NOMO-1 treated with DMSO at 0.1 percent for 48 hours (cell line): ENCODE results near the gene MXD1.

ENCODE experiments used
- DNase-seq: peaks from one replicate; lab custom pipeline; 2025; ENCODE audit not compliant: unreplicated experiment; lab: John Stamatoyannopoulos, UW

The MXD1 gene

DNA sequence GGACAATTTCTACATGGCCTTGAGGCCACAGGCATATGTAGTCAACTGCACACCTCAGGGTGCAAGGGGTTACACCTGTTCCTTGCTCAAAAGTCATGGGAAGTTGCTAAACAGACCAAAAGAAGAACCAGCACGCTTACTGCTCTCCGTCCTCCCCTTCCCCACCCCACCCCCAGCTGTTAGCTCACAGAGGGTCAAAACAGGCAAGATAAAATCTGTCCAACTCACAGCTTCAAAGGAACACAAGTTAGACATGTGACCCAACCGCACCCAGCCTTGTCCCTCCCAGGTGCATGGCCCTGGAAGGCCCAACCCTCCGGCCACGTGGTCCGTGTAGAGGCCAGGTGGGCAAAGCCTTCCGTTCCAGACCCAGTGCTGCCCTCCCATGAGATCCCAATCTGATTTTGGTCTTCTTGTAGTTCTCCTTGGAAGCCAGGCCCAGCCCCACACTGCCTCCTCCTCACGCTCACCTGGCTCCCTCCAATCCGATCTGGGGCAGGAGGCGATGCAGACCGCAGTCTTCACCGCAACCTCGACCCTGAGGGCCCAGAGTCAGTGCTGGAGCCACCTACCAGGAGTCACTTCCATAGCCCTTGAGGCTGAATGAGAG lies 61.0 kb downstream of the MXD1 start:
- DNase-seq: peak; percentile 23

DNA sequence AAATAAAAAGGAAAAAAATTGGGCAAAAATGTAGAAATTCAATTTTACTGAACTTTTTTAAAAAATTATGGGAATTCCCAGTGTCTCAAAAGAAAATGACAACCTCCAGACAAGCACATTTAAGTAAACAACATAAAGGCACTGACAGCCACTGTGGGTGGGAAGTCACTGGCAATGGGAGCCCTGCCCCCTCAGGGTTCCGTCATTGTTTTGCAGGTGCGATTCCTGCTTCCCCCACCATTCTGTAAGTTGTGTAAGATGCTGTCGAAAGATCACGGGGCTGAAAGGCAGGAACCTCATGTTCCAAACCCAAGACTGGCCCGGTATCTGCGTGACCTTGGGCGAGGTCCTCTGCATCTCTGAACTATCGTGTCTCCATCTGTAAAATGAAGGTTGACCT lies 62.3 kb downstream of the MXD1 start:
- DNase-seq: no peak

DNA sequence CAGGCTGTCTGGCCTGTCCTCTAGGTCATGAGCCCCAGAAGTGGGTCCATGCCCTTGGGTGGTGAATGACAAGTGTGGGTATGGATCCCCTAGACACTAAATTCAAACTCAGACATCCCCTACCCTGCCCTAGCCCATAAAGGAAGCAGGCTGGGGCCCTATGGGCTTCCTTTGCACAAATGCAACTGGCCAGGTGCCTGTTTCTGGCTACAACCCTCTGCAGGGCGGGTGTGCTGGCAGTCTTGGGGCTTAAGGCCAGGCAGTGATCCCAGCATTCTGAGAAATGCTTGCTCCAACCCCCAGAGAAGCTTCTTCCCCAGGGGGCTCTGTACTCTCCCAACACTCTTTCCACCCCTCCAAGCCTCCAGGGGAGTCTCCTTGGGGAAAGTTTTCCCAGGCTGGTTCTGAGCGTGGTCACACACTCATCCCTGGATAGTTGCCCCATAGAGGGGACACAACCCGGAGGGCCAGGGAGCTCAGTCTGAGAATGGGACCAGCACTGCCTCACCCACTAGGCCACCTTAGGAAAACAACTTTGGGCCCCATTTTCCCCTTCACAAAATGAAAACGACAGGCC lies 63.1 kb downstream of the MXD1 start:
- DNase-seq: no peak

GRCh38 chr2:69979902-69980807 lies 65.2 kb downstream of the MXD1 start:
- no peak for DNase-seq

DNA sequence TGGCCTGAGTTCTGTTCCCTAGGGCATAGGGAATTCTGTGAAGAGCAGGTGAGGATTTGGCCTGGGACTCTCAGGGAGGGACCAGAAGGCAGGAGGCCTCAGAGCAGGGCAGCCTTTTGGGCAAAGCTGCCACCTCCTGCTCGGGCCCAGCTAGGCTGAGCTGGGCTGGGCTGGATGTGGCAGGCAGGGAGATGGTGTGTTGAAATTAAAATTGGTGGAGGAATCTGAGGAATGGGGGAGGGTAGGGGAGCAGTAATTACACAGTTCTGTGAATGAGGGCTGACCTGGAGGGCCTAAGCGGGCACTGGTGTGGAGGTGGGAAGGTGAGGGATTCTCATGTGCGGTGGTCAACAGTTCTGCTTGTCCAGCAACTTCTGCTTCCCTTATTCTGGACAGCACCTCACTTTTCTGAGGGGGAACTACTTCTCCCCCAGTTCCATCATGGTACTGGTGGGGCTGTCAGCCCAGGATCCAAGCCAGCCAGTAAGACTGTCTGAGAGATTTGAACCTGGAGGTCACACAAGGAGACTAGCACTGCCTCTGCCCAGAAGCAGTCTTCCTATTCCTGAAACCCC lies 68.6 kb downstream of the MXD1 start:
- DNase-seq: no peak

GRCh38 chr2:69985216-69985615 lies 70.3 kb downstream of the MXD1 start:
- no peak for DNase-seq

DNA sequence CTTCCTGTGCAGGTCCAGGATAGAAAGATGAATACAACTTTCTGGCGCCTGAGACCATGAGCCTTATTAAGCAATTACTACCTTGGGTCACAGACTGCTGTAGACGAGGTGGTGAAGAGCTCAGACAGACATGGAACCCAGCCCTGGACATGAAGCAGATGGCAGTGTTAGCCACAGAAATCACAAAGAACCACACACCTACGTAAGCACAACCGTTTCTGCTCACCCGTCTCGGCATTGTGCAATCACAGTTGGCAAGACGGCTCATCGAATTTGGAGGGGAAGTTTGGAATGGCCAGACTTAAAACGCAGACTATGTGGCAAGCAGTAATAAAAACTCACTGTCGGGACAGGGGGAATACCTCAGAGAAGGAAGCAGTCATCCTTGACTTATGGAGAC lies 70.8 kb downstream of the MXD1 start:
- DNase-seq: peak; percentile 97

GRCh38 chr2:69986691-69987090 lies 71.8 kb downstream of the MXD1 start:
- DNase-seq: no peak

- DNase-seq: no peak
These were observed 73.3 kb downstream of the MXD1 start for GRCh38 chr2:69988086-69988635.

DNA sequence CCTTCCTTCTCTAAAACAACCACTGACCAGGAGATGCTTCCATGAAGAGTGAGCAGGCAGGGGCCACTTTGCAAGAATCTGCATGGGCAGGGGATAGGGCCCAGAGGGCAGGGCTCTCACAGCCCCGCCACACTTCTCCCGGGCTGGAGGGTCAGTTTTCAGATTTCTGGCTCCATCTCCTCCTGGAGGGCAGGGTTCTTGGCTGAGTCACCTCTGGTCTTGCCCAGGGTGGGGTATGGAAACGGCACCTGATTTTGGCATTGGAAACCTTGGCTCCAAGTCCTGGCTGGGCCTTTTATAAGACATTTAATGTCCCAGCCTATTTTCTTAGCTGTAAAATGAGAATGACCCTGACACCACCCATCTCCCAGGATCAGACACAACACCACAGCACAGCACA lies 74.1 kb downstream of the MXD1 start:
- no peak for DNase-seq

GRCh38 chr2:69989441-69990105 lies 74.7 kb downstream of the MXD1 start:
- DNase-seq: no peak
